CD14-positive monocyte (primary cell): ENCODE measurements around the gene SEC22B. TPM values are rescaled to one million over a fixed set of nuclear protein-coding genes. Genes with fewer than 3 reads are reported as not detected.
"Not testable (repeated sequence)": the region's sequence is repeated elsewhere in the genome, so short reads cannot be mapped to it uniquely, and the experiment has no call there.

Experiments used
- DNase-seq, 3 donors: peaks; one replicate each; pipeline ENCODE4 v3.0.0-alpha.2; 2011 to 2022
- H2AFZ ChIP-seq: 2 replicates; pipeline ENCODE4 v1.6.0; 2012; ENCODE audit warnings: mild to moderate bottlenecking, low read depth, low read length, inconsistent platforms; ENCODE audit not compliant: insufficient read depth, poor library complexity, severe bottlenecking
- H3K27ac ChIP-seq, 2 donors: 1 replicate in 1 of 2; 2 replicates in 1 of 2; pipeline ENCODE4 v1.5.1; 2012 to 2013; ENCODE audit warnings: low read length in 2 of 2, control low read depth in 1 of 2, inconsistent platforms in 1 of 2, low read depth in 1 of 2, mild to moderate bottlenecking in 1 of 2
- H3K27me3 ChIP-seq, 2 donors: one replicate each; pipeline versions ENCODE4 v1.6.0 to v1.6.1; 2011 to 2013; ENCODE audit warnings: low read length in 2 of 2; ENCODE audit not compliant: control insufficient read depth in 2 of 2, insufficient read depth in 2 of 2
- H3K36me3 ChIP-seq, 2 donors: replicated peaks in 1 of 2; 1 replicate in 1 of 2; 2 replicates in 1 of 2; pipeline versions ENCODE4 v1.5.1 to v1.6.1; 2012 to 2013; ENCODE audit warnings: low read length in 2 of 2, control low read depth in 1 of 2, inconsistent platforms in 1 of 2, mild to moderate bottlenecking in 1 of 2; ENCODE audit not compliant: insufficient read depth in 2 of 2, control insufficient read depth in 1 of 2
- H3K4me1 ChIP-seq, 2 donors: 1 replicate in 1 of 2; 2 replicates in 1 of 2; pipeline versions ENCODE4 v1.5.1 to v1.6.1; 2012 to 2013; ENCODE audit warnings: low read length in 2 of 2, control low read depth in 1 of 2, inconsistent platforms in 1 of 2, mild to moderate bottlenecking in 1 of 2, moderate library complexity in 1 of 2; ENCODE audit not compliant: insufficient read depth in 2 of 2, control insufficient read depth in 1 of 2
- H3K4me2 ChIP-seq: replicated peaks from 2 replicates; pipeline ENCODE3; 2012; ENCODE audit warnings: low read length, moderate library complexity, mild to moderate bottlenecking; ENCODE audit not compliant: poor library complexity, severe bottlenecking; ENCODE audit errors: extremely low read depth
- H3K4me3 ChIP-seq, 3 experiments: fragments of 200-600 bp in 1 of 3; sonication (generic) in 1 of 3; replicated peaks in 1 of 3; 1 replicate in 2 of 3; 2 replicates in 1 of 3; pipeline ENCODE4 v1.5.1; 2011 to 2013; ENCODE audit warnings: low read length in 3 of 3, mild to moderate bottlenecking in 3 of 3, control low read depth in 2 of 3, low read depth in 2 of 3, inconsistent platforms in 1 of 3, moderate library complexity in 1 of 3
- H3K79me2 ChIP-seq: 2 replicates; pipeline ENCODE4 v1.6.0; 2012; ENCODE audit warnings: mild to moderate bottlenecking, control low read depth, inconsistent platforms, low read length, moderate library complexity; ENCODE audit not compliant: insufficient read depth
- H3K9ac ChIP-seq: 2 replicates; pipeline ENCODE4 v1.6.0; 2017; ENCODE audit warnings: low read length, mild to moderate bottlenecking; ENCODE audit not compliant: insufficient read depth, poor library complexity, severe bottlenecking
- H3K9me3 ChIP-seq, 2 donors: replicated peaks in 1 of 2; 1 replicate in 1 of 2; 2 replicates in 1 of 2; pipeline versions ENCODE4 v1.5.1 to v1.6.1; 2012 to 2013; ENCODE audit warnings: low read length in 2 of 2, control low read depth in 1 of 2; ENCODE audit not compliant: control insufficient read depth in 1 of 2, insufficient read depth in 1 of 2
- H4K20me1 ChIP-seq: 2 replicates; pipeline ENCODE4 v1.6.0; 2012; ENCODE audit warnings: mild to moderate bottlenecking, low read length, control low read depth, moderate library complexity; ENCODE audit not compliant: insufficient read depth
- H3K27ac Mint-ChIP-seq, 7 donors: one replicate each; pipeline ENCODE4 v1.8.0; 2020; ENCODE audit warnings: mild to moderate bottlenecking in 7 of 7, mixed read lengths in 7 of 7, moderate library complexity in 6 of 7, inconsistent platforms in 2 of 7
- H3K27me3 Mint-ChIP-seq, 3 donors: one replicate each; pipeline ENCODE4 v1.8.0; 2021 to 2022; ENCODE audit warnings: low read depth in 3 of 3, mild to moderate bottlenecking in 3 of 3, mixed read lengths in 3 of 3, moderate library complexity in 3 of 3, inconsistent platforms in 1 of 3
- H3K36me3 Mint-ChIP-seq, 2 donors: one replicate each; pipeline ENCODE4 v1.8.0; 2020; ENCODE audit warnings: mixed read lengths in 2 of 2, inconsistent platforms in 1 of 2, mild to moderate bottlenecking in 1 of 2
- H3K4me1 Mint-ChIP-seq: one replicate; pipeline ENCODE4 v1.8.0; 2020; ENCODE audit warnings: mild to moderate bottlenecking, mixed read lengths
- H3K4me3 Mint-ChIP-seq, 2 donors: one replicate each; pipeline ENCODE4 v1.8.0; 2020; ENCODE audit warnings: mild to moderate bottlenecking in 2 of 2, mixed read lengths in 2 of 2, moderate library complexity in 1 of 2
- H3K9me3 Mint-ChIP-seq, 7 donors: one replicate each; pipeline ENCODE4 v1.8.0; 2020 to 2022; ENCODE audit warnings: mixed read lengths in 7 of 7, mild to moderate bottlenecking in 6 of 7, moderate library complexity in 6 of 7, inconsistent platforms in 2 of 7
- WGBS: methylation state at CpG from one replicate; pipeline ENCODE4 v1.1.5; 2013; ENCODE audit warnings: missing lambda C conversion rate; ENCODE audit not compliant: insufficient coverage; 5-methylcytosine and 5-hydroxymethylcytosine counted together
- intact Hi-C, 2 donors: fragments of 100-400 bp; cut with micrococcal nuclease; formaldehyde crosslinking; loops; one replicate each; pipeline versions ENCODE4 v1.15.0 to v1.15.1; 2023
- polyA plus RNA-seq, 3 donors: library from polyadenylated mRNA; depleted of rRNA in 1 of 3; unstranded in 2 of 3; stranded (reverse) in 1 of 3; fragments of 300-500 nt in 2 of 3; fragments of >200 nt in 1 of 3; fragmentation: Illumina TruSeq in 2 of 3; gene quantifications; 1 replicate in 2 of 3; 2 replicates in 1 of 3; pipeline ENCODE4 v1.2.3, GENCODE V29; 2012 to 2021

The SEC22B gene
- polyA plus RNA-seq, 3 donors, result 10.1 to 23.5 (median 18.9) TPM

- intact Hi-C loops, H3K4me2 ChIP-seq, H2AFZ ChIP-seq, H3K36me3 Mint-ChIP-seq, H3K36me3 ChIP-seq, H3K9ac ChIP-seq, H3K9me3 Mint-ChIP-seq, H3K79me2 ChIP-seq, H3K9me3 ChIP-seq, H4K20me1 ChIP-seq, H3K27me3 Mint-ChIP-seq, H3K27me3 ChIP-seq: not testable (repeated sequence)
- H3K27ac ChIP-seq, result peak overlapping the region in 1 of 2 donors; percentile 86
- H3K4me3 ChIP-seq, result peak overlapping the region in 1 of 3 experiments; percentile 17
- Mint-ChIP-seq H3K27ac (peak overlapping the region; percentile 60 to 95 (median 87)), H3K4me1 (peaks cover 19% of the 10 kb centered on the region), H3K4me3 (peak overlapping the region in 1 of 2 donors; percentile 9)
- DNase-seq, result peak; percentile 18 to 42 (median 23)
- H3K4me1 ChIP-seq, result peaks cover 20 to 24% of the 10 kb centered on the region in 2 donors
- WGBS, result no CpG with 5 or more reads among the region's 4 CpGs
These were observed 58.7 kb downstream of the SEC22B start for GRCh38 chr1:120117371-120118177.

- H3K4me3 Mint-ChIP-seq, H3K9me3 Mint-ChIP-seq, H3K4me3 ChIP-seq, H3K36me3 ChIP-seq, H3K27ac Mint-ChIP-seq, H3K4me2 ChIP-seq, H3K9me3 ChIP-seq, intact Hi-C loops, H3K27me3 Mint-ChIP-seq, H2AFZ ChIP-seq, H3K36me3 Mint-ChIP-seq, H4K20me1 ChIP-seq, H3K27me3 ChIP-seq, DNase-seq, H3K27ac ChIP-seq, H3K9ac ChIP-seq, H3K79me2 ChIP-seq: not testable (repeated sequence)
- no CpG with 5 or more reads among the region's 2 CpGs for WGBS
- H3K4me1 Mint-ChIP-seq, result peaks cover 17% of the 10 kb centered on the region
- H3K4me1 ChIP-seq, result peaks cover 16 to 17% of the 10 kb centered on the region in 2 donors
These were observed 60.2 kb downstream of the SEC22B start for GRCh38 chr1:120116094-120116493.

GRCh38 chr1:120113134-120113533 lies 63.2 kb downstream of the SEC22B start:
- H3K27ac ChIP-seq, H3K4me2 ChIP-seq, H3K4me1 ChIP-seq, intact Hi-C loops, H4K20me1 ChIP-seq, H3K9me3 Mint-ChIP-seq, H3K27me3 ChIP-seq, H3K4me3 ChIP-seq, DNase-seq, H3K36me3 Mint-ChIP-seq, H3K79me2 ChIP-seq, H3K9me3 ChIP-seq, H3K27ac Mint-ChIP-seq, H3K4me3 Mint-ChIP-seq, H3K9ac ChIP-seq, H2AFZ ChIP-seq, H3K36me3 ChIP-seq, H3K27me3 Mint-ChIP-seq: not testable (repeated sequence)
- peaks cover 11% of the 10 kb centered on the region for H3K4me1 Mint-ChIP-seq
- WGBS, result no CpG with 5 or more reads among the region's 3 CpGs

GRCh38 chr1:120112212-120112611 lies 64.1 kb downstream of the SEC22B start:
- DNase-seq, H3K9ac ChIP-seq, H3K4me1 Mint-ChIP-seq, H3K27me3 ChIP-seq, H3K27ac ChIP-seq, H3K79me2 ChIP-seq, intact Hi-C loops, H2AFZ ChIP-seq, H3K27ac Mint-ChIP-seq, H3K36me3 ChIP-seq, H3K9me3 Mint-ChIP-seq, H3K4me3 ChIP-seq, H4K20me1 ChIP-seq, H3K9me3 ChIP-seq, H3K4me3 Mint-ChIP-seq, H3K27me3 Mint-ChIP-seq, H3K4me2 ChIP-seq, H3K4me1 ChIP-seq, H3K36me3 Mint-ChIP-seq: not testable (repeated sequence)
- no CpG with 5 or more reads among the region's 5 CpGs for WGBS
